Neural cell (in vitro differentiated cells): Measurements from ENCODE around the gene TMEM30A. TPM values are rescaled to one million over a fixed set of nuclear protein-coding genes. Genes with fewer than 3 reads are reported as not detected.

Experiments used
- H2AFZ ChIP-seq: fragments of 200-600, 300-800 bp; sonication (generic), shearing (Covaris generic); 2 replicates; pipeline ENCODE4 v1.6.0; 2014; ENCODE audit warnings: low read depth, mild to moderate bottlenecking, antibody characterized with exemption, low read length, moderate library complexity
- H3F3A ChIP-seq: fragments of 200-600 bp; shearing (Covaris generic); 2 replicates; pipeline ENCODE4 v1.6.1; 2016; ENCODE audit warnings: mild to moderate bottlenecking, moderate library complexity, mixed read lengths, antibody characterized with exemption, low read length; ENCODE audit not compliant: insufficient read depth, poor library complexity, severe bottlenecking
- H3K27ac ChIP-seq: fragments of 200-600, 300-800 bp; sonication (generic), shearing (Covaris generic); 2 replicates; pipeline ENCODE4 v1.5.1; 2014; ENCODE audit warnings: mild to moderate bottlenecking, low read length, moderate library complexity
- H3K27me3 ChIP-seq: fragments of 300-800, 200-600 bp; sonication (generic), shearing (Covaris generic); 2 replicates; pipeline ENCODE4 v1.6.0; 2014; ENCODE audit warnings: mild to moderate bottlenecking, low read depth, low read length, moderate library complexity; ENCODE audit not compliant: insufficient read depth
- H3K36me3 ChIP-seq: fragments of 300-800, 200-600 bp; sonication (generic), shearing (Covaris generic); 2 replicates; pipeline ENCODE4 v1.5.1; 2014; ENCODE audit warnings: mild to moderate bottlenecking, antibody characterized with exemption, low read length, moderate library complexity; ENCODE audit not compliant: insufficient read depth
- H3K4me2 ChIP-seq: fragments of 300-800, 200-600 bp; sonication (generic), shearing (Covaris generic); 2 replicates; pipeline ENCODE4 v1.6.0; 2014; ENCODE audit warnings: mild to moderate bottlenecking, low read length
- H3K4me3 ChIP-seq: fragments of 300-800, 200-600 bp; sonication (generic), shearing (Covaris generic); 2 replicates; pipeline ENCODE4 v1.5.1; 2014; ENCODE audit warnings: mild to moderate bottlenecking, low read length, moderate library complexity
- H3K79me2 ChIP-seq: fragments of 200-600 bp; shearing (Covaris generic); replicated peaks from 2 replicates; pipeline ENCODE4 v1.6.0; 2014; ENCODE audit warnings: mild to moderate bottlenecking, low read length, moderate library complexity; ENCODE audit not compliant: insufficient read depth
- H3K9ac ChIP-seq: fragments of 300-800, 200-600 bp; sonication (generic), shearing (Covaris generic); 2 replicates; pipeline ENCODE4 v1.6.1; 2016; ENCODE audit warnings: mild to moderate bottlenecking, low read length, mixed read lengths
- H3K9me2 ChIP-seq: fragments of 200-600 bp; shearing (Covaris generic); 2 replicates; pipeline ENCODE4 v1.6.1; 2016; ENCODE audit warnings: mild to moderate bottlenecking, low read length, mixed read lengths; ENCODE audit not compliant: insufficient read depth
- H3K9me3 ChIP-seq: fragments of 200-600, 300-800 bp; sonication (generic), shearing (Covaris generic); 2 replicates; pipeline ENCODE4 v1.6.1; 2016; ENCODE audit warnings: mild to moderate bottlenecking, mixed run types, low read length, moderate library complexity, mixed read lengths
- H4K20me1 ChIP-seq: fragments of 200-600 bp; shearing (Covaris generic); 2 replicates; pipeline ENCODE4 v1.6.1; 2016; ENCODE audit warnings: mild to moderate bottlenecking, mixed run types; ENCODE audit not compliant: insufficient read depth
- EP300 ChIP-seq: fragments of 450-650 bp; conservative IDR thresholded peaks from 2 replicates; pipeline ENCODE4 v1.6.1; 2014; ENCODE audit warnings: antibody characterized with exemption, mild to moderate bottlenecking, moderate library complexity; ENCODE audit not compliant: poor library complexity, severe bottlenecking
- EZH2 ChIP-seq: fragments of 200-600, 300-800 bp; shearing (Covaris generic), sonication (generic); IDR thresholded peaks from 2 replicates; pipeline ENCODE4 v1.6.1; 2014; ENCODE audit warnings: antibody characterized with exemption, low read length, borderline replicate concordance, mild to moderate bottlenecking; ENCODE audit not compliant: insufficient read depth, poor library complexity, severe bottlenecking
- MXI1 ChIP-seq: fragments of 450-650 bp; conservative IDR thresholded peaks from 2 replicates; pipeline ENCODE4 v1.6.1; 2014; ENCODE audit warnings: antibody characterized with exemption, mild to moderate bottlenecking; ENCODE audit not compliant: poor library complexity, severe bottlenecking
- POLR2AphosphoS5 ChIP-seq: IDR thresholded peaks from 2 replicates; pipeline ENCODE4 v1.6.1; 2012
- RAD21 ChIP-seq: fragments of 450-650 bp; conservative IDR thresholded peaks from 2 replicates; pipeline ENCODE4 v1.6.1; 2014; ENCODE audit warnings: antibody characterized with exemption, mild to moderate bottlenecking, moderate library complexity
- SMC3 ChIP-seq: fragments of 450-650 bp; conservative IDR thresholded peaks from 2 replicates; pipeline ENCODE4 v1.6.1; 2014; ENCODE audit warnings: antibody characterized with exemption, mild to moderate bottlenecking, moderate library complexity; ENCODE audit not compliant: poor library complexity
- TAF1 ChIP-seq: IDR thresholded peaks from 2 replicates; pipeline ENCODE4 v1.6.1; 2012; ENCODE audit warnings: low read depth
- polyA plus RNA-seq: library from polyadenylated mRNA; depleted of rRNA; stranded (reverse); fragments of >200 nt; gene quantifications from 2 replicates; pipeline ENCODE4 v1.2.3, GENCODE V29; 2014
- TF ChIP-seq, protein P1 (sequence below): IDR thresholded peaks from 2 replicates; pipeline ENCODE4 v1.6.1; 2012; ENCODE audit warnings: borderline replicate concordance
- TF ChIP-seq, protein P2 (sequence below): fragments of 450-650 bp; IDR thresholded peaks from 2 replicates; pipeline ENCODE4 v1.5.1; 2014; ENCODE audit warnings: antibody characterized with exemption, mild to moderate bottlenecking, moderate library complexity; ENCODE audit not compliant: poor library complexity, severe bottlenecking

TMEM30A gene
- polyA plus RNA-seq, 1 donor from 2014 or later: 110 TPM

- no peak overlapping the region for H3K9ac ChIP-seq
- no peaks in the 10 kb centered on the region for H3K9me2 ChIP-seq
- H3F3A ChIP-seq: no peaks in the 10 kb centered on the region
- no peaks in the 10 kb centered on the region for H3K27me3 ChIP-seq
- no peak overlapping the region for H3K27ac ChIP-seq
- no peak overlapping the region for H3K4me2 ChIP-seq
- no peak overlapping the region for H2AFZ ChIP-seq
- H3K4me3 ChIP-seq: no peak overlapping the region
- H3K9me3 ChIP-seq: no peaks in the 10 kb centered on the region
- no peaks in the 10 kb centered on the region for H3K36me3 ChIP-seq
- no peaks in the 10 kb centered on the region for H4K20me1 ChIP-seq
- no peaks in the 10 kb centered on the region for H3K79me2 ChIP-seq
- TF ChIP-seq, protein P1, sequence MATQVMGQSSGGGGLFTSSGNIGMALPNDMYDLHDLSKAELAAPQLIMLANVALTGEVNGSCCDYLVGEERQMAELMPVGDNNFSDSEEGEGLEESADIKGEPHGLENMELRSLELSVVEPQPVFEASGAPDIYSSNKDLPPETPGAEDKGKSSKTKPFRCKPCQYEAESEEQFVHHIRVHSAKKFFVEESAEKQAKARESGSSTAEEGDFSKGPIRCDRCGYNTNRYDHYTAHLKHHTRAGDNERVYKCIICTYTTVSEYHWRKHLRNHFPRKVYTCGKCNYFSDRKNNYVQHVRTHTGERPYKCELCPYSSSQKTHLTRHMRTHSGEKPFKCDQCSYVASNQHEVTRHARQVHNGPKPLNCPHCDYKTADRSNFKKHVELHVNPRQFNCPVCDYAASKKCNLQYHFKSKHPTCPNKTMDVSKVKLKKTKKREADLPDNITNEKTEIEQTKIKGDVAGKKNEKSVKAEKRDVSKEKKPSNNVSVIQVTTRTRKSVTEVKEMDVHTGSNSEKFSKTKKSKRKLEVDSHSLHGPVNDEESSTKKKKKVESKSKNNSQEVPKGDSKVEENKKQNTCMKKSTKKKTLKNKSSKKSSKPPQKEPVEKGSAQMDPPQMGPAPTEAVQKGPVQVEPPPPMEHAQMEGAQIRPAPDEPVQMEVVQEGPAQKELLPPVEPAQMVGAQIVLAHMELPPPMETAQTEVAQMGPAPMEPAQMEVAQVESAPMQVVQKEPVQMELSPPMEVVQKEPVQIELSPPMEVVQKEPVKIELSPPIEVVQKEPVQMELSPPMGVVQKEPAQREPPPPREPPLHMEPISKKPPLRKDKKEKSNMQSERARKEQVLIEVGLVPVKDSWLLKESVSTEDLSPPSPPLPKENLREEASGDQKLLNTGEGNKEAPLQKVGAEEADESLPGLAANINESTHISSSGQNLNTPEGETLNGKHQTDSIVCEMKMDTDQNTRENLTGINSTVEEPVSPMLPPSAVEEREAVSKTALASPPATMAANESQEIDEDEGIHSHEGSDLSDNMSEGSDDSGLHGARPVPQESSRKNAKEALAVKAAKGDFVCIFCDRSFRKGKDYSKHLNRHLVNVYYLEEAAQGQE: no peak
- TF ChIP-seq EP300 (no peak), POLR2AphosphoS5 (no peak), SMC3 (no peak), RAD21 (no peak), TAF1 (no peak)
- TF ChIP-seq, protein P2, sequence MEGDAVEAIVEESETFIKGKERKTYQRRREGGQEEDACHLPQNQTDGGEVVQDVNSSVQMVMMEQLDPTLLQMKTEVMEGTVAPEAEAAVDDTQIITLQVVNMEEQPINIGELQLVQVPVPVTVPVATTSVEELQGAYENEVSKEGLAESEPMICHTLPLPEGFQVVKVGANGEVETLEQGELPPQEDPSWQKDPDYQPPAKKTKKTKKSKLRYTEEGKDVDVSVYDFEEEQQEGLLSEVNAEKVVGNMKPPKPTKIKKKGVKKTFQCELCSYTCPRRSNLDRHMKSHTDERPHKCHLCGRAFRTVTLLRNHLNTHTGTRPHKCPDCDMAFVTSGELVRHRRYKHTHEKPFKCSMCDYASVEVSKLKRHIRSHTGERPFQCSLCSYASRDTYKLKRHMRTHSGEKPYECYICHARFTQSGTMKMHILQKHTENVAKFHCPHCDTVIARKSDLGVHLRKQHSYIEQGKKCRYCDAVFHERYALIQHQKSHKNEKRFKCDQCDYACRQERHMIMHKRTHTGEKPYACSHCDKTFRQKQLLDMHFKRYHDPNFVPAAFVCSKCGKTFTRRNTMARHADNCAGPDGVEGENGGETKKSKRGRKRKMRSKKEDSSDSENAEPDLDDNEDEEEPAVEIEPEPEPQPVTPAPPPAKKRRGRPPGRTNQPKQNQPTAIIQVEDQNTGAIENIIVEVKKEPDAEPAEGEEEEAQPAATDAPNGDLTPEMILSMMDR: no peak
Observed at GRCh38 chr6:75300531-75300855, 15.9 kb upstream of the TMEM30A start.

DNA sequence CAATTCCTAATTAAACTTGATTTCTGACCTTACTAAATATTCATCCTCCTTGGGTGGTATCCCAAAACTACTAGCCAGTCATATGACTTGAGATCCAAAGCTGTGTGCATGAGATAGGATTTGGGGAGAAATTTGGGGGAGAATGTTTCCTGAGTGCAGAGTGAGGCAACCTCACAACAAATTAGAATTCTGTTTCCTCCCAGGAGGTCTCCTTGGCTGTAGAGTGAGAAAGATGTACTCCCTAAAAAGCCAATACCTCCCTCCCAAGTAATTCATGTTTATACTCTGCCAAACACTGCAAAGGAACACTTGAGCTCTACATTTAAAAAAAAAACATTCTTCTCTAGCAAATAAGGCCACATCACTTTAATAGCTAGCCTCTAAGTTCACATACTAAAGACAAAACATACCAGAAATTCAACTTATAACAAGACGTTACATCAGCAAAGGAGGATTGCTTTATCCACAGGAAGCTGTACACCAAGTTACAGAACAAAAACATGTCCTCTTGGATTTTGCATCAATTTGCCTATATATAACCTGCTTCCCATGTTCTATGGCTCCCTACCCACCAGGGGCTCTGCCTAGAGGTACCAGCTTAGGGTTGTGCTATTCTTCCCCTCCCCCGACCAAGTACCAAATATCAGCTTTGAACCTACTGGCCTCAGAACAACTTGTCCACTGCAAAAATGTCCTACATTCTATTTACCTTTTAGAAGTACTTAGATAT lies 15.4 kb upstream of the TMEM30A start:
- Histone ChIP-seq H3K9me3 (no peaks in the 10 kb centered on the region), H4K20me1 (no peaks in the 10 kb centered on the region), H3F3A (no peaks in the 10 kb centered on the region), H3K4me2 (no peak overlapping the region), H3K79me2 (no peaks in the 10 kb centered on the region), H3K36me3 (no peaks in the 10 kb centered on the region), H3K27ac (no peak overlapping the region), H3K4me3 (no peak overlapping the region), H3K9me2 (no peaks in the 10 kb centered on the region), H3K27me3 (no peaks in the 10 kb centered on the region), H3K9ac (no peak overlapping the region), H2AFZ (no peak overlapping the region)
- TF ChIP-seq, protein P1: no peak
- no peak for TF ChIP-seq TAF1
- no peak for TF ChIP-seq MXI1
- TF ChIP-seq, protein P2: no peak
- no peak for TF ChIP-seq EP300
- TF ChIP-seq EZH2: no peak
- TF ChIP-seq SMC3: no peak
- TF ChIP-seq POLR2AphosphoS5: no peak
- no peak for TF ChIP-seq RAD21
